Measurements from ENCODE around the gene TBX2. TPM values are rescaled to one million over a fixed set of nuclear protein-coding genes. Genes with fewer than 3 reads are reported as not detected.

Gene TBX2
- total RNA-seq, 1 experiment from 2014 or later, result not detected

GRCh38 chr17:61447358-61447757 lies 47.7 kb downstream of the TBX2 start:
- Mint-ChIP-seq H3K27ac (no peak overlapping the region), H3K27me3 (ENCODE audit: low read depth) (peaks cover 85% of the 10 kb centered on the region), H3K9me3 (0 out of 5 replicates have a peak, but pooled peaks cover 0 to 1% of the 10 kb centered on the region in 2 experiments), H3K36me3 (ENCODE audit: insufficient read depth in 1 of 3, low read depth in 3 of 3) (no peaks in the 10 kb centered on the region), H3K4me3 (no peak overlapping the region), H3K4me1 (peaks cover 28 to 39% of the 10 kb centered on the region in 2 experiments)
- Histone ChIP-seq H3K9me3 (ENCODE audit: control insufficient read depth, low read depth, low read length) (no peaks in the 10 kb centered on the region), H4K5ac (ENCODE audit: insufficient read length, low read depth, low read length) (no peak overlapping the region), H3K14ac (ENCODE audit: insufficient read depth, low read length) (no peak overlapping the region), H3K4me1 (ENCODE audit: insufficient read depth, low read length) (no peaks in the 10 kb centered on the region), H3K27ac (ENCODE audit: insufficient read length, low read depth, low read length) (no peak overlapping the region), H2BK15ac (ENCODE audit: low read depth, low read length) (no peak overlapping the region), H2AK5ac (ENCODE audit: insufficient read length, low read length) (no peak overlapping the region), H3K56ac (ENCODE audit: insufficient read length, low read depth, low read length) (no peak overlapping the region), H2AFZ (ENCODE audit: low read length) (no peak overlapping the region), H4K91ac (ENCODE audit: insufficient read length, low read depth, low read length) (no peak overlapping the region), H4K20me1 (ENCODE audit: control insufficient read depth, insufficient read depth, insufficient read length) (no peaks in the 10 kb centered on the region), H3K9ac (ENCODE audit: extremely low read depth, insufficient read length, low read length) (no peak overlapping the region), H3K4me2 (ENCODE audit: insufficient read depth, insufficient read length, low read length) (no peak overlapping the region), H4K8ac (replicated peaks; ENCODE audit: insufficient read length, low read depth, low read length) (no peak overlapping the region), H3K4ac (ENCODE audit: low read depth, low read length) (no peak overlapping the region), H3K18ac (ENCODE audit: insufficient read length, low read depth, low read length) (no peak overlapping the region), H3K23me2 (ENCODE audit: insufficient read length, low read depth, low read length, poor library complexity, severe bottlenecking) (peaks cover 9% of the 10 kb centered on the region), H2BK5ac (ENCODE audit: insufficient read length, low read length) (no peak overlapping the region), H3K79me2 (ENCODE audit: insufficient read depth, low read length) (no peaks in the 10 kb centered on the region), H3K79me1 (ENCODE audit: insufficient read depth, low read depth, low read length, poor library complexity, severe bottlenecking) (no peaks in the 10 kb centered on the region), H3K23ac (ENCODE audit: insufficient read length, low read depth, low read length) (no peak overlapping the region), H2BK12ac (ENCODE audit: insufficient read length, low read depth, low read length) (no peak overlapping the region), H3T11ph (ENCODE audit: low read length) (no peak overlapping the region), H2BK120ac (ENCODE audit: low read depth, low read length, poor library complexity, severe bottlenecking) (no peak overlapping the region), H3K27me3 (ENCODE audit: insufficient read depth, low read length) (peaks cover 24% of the 10 kb centered on the region), H2BK20ac (ENCODE audit: low read depth, low read length, poor library complexity, severe bottlenecking) (no peak overlapping the region)
- no peak for DNase-seq
- TF ChIP-seq CTCF (conservative IDR thresholded peaks at IDR 0.05), result no peak

All from H9 (cell line).